ENCODE data around the gene SLC5A5.
A peak's percentile ranks its signal among the peaks of the same experiment; 100 is the strongest.

SLC5A5 gene

DNA sequence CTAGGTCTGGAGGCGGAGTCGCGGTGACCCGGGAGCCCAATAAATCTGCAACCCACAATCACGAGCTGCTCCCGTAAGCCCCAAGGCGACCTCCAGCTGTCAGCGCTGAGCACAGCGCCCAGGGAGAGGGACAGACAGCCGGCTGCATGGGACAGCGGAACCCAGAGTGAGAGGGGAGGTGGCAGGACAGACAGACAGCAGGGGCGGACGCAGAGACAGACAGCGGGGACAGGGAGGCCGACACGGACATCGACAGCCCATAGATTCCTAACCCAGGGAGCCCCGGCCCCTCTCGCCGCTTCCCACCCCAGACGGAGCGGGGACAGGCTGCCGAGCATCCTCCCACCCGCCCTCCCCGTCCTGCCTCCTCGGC, at the start of gene SLC5A5:
SLC5A5 (plus strand) TSS at position 68 of the 373 bp plus-strand sequence. CDS start 375 bp downstream, outside the sequence.
- DNase-seq, result no peak

DNA sequence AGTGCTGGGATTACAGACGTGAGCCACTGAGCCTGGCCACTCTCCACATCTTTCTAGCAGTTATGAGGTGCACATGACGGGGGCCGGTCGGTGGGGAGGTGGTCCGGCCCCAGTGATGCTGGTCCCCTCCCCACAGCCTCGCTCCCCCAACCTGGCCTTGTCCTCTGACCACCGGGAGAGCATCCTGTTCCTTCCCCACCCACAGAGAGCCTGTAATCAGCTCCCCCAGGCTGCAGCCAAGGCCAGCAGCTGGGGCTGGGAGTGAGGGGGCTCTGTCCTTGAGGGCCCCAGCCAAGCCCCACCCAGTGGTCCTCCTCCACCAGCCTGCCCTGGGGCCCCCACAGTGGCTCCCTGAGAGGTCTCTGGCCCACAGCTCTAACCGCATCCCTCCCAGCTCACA, 47.4 kb upstream of the SLC5A5 start:
- DNase-seq, result no peak

DNA sequence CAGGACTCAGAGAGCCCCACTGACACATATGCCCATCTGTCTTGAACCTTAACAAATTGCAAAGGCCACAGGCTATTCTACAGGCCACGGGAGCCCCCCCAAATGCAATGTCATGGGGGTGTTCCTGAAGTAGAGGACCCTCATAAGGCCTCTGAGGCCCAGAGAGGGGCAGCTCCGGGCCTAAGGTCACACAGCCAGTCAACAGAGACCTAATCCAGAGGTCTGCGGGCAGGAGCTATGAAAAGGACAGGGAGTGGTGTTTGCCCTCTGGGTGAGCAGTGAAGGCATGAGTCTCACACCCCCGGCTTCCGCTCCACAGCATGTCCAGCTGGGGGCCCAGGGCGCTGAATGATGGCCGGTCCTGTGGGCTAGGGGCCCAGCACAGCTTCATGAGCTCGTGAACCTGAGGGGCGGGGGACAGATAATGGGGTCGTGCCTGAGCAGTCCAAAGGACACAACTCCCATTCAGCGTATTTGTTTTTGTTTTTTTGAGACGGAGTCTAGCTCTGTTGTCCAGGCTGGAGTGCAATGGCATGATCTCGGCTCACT, 45.2 kb upstream of the SLC5A5 start:
- no peak for DNase-seq

DNA sequence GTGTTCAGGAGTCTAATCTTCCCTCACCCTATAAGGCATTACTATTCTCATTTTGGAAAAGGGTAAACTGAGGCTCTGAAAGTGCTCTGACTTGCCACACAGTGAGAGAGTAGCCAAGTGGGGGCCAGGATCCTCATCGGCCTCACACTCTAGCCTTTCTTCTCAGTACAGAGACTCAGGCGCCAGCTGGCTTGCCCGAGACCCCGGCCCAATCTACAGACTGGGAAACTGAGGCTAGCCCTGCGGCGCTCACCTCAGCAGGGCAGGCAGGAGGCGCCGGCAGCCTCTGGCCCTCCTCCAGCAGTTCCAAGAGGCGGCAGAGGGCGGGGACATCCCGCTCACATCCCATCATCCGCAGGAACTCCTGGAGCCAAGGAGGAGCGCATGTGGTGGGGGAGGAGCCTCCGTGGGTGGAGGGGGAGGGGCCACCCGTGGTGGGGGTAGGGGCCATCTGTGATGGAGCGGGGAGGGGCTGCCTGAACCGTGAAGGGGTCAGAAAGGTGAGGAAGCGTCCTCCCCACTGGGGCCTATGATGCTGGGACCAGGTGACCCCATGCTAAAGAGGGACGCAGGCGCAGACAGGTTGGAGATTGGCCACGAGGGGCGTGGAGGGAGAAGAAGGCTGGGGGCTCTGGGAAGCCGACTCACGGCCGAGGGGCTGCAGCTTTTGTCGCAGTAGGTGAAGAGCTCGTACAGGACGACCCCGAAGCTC, 41.7 kb upstream of the SLC5A5 start:
- DNase-seq, result peak; percentile 59

DNA sequence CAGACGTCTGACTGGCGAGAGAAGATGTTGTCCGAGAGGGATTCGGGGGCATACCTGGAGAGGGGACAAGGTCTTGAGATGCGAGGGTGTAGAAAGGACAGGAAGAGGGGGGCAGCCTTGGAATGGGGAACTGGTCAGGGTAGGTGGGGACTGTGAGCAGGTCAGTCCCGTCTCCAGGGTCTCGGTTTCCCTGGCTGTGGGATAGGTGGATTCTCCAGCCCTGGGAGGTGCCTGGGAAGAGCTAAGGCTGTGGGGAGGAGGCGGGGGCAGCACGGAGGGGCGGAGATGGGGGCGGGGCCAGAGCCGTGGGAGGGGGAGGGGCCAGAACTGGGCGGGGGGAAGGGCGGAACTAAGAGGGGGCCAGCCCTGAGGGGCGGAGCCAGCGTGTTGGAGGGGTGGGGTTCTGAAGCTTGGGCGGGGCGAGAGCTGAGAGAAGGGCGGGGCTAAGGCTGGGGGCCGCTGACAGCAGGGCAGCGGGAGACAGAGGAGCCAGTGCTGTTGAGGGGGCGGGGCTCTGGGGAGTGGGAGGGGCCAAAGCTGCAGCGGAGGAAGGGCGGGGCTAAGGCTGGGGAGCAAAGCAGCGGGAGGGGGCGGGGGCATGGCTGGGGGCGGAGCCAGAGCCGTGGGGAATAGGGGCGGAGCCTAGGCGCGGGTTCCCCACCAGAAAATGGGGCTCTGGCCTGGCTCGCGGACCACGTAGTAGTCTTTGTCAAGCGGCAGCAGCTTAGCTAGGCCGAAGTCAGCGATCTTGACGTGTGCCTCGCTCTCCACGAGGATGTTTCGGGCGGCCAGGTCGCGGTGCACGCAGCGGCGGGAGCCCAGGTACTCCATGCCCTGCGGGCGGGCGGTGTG, 41.0 kb upstream of the SLC5A5 start:
- peak; percentile 84 for DNase-seq

DNA sequence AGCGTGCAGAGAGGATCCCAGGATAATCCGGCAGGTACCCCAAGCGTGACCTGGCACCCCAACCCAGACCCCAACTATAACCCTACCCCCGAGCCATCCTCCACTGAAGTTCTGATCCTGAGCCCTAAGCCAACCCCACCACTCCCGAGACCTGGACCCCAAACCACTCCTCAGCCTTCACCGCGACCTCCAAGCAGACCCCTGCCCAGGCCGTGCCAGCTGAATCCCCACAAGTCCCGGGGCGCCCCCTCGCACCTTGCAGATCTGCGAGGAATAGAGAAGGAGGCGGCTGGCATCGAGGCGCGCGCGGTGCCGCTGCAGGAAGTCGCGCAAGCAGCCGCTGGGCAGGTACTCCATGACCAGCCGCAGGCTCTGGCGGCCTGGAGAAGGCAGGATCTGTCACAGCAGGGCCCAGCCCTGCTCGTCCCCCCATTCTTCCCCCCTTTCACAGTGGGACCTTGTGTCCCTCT, 40.3 kb upstream of the SLC5A5 start:
- DNase-seq, result no peak

DNA sequence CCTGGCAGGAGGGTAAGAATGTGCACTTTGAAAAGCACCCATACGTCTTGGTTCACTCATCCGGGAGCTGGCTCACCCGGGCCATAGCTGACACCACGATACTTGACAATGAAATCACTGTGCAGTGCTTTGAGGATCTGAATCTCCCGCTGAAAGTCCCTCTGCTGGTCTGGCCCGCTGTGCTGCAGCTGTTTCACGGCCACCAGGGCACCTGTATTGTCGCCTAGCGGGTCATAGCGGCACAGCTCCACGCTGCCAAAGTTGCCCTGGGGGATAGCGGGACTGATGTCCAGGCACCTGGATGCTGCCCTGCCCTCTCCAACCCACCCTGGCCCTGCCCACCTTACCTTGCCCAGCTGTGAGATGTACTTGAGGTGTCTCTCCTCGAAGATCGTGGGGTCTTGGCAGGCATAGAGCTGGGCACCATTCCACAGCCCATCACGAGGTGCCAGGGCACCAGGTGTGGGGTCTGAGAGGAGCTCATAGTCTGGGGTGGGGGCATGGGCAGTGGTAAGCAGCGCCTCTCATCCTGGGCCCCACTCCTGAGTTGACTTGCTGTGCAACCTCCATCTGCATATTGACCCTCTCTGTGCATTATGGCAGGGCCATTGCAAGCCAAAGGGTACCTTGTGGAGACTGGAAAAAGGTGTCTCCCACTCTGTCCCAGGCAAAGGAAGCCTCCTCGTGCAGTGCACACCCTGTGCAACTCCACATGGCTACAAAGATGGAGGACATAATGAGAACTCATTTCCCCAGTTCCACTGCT, 39.1 kb upstream of the SLC5A5 start:
- no peak for DNase-seq

DNA sequence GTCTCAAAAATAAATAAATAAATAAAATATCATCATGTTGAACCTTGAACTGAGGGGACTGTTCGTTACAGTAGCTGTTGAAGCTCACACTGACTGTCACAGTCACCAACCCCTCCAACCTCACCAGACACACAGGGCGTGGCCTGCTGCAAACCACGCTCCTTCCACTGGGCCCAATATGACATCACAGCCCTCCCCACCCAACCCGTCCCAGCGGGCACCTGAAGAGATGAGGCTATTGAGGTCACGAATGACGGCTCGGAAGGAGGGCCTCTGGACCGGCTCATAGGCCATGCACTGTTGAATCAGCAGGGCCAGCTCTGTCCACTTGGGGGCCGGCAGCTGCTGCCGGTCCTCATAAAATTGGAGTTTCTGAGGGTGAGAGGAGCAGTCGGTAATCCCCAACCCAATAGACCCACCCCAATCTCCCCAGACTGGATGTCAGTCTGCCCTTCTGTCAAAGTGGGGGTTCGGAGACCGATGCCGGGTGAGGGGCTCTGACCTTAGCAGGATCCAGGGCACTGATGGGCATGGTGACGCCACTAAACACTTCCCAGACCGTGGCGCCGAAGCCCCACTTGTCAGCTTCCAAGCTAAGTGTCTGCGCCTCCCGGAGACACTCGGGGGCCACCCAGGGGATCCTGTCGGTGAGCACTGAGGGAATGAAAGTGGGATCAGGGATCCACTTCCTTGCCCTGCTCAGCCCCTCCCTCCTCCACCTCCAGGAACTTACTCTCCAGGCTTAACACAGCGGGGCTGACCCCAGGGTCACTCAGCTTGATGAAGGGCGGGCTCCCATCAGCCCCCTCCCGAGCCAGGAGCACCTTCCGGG, 37.2 kb upstream of the SLC5A5 start:
- DNase-seq, result no peak

DNA sequence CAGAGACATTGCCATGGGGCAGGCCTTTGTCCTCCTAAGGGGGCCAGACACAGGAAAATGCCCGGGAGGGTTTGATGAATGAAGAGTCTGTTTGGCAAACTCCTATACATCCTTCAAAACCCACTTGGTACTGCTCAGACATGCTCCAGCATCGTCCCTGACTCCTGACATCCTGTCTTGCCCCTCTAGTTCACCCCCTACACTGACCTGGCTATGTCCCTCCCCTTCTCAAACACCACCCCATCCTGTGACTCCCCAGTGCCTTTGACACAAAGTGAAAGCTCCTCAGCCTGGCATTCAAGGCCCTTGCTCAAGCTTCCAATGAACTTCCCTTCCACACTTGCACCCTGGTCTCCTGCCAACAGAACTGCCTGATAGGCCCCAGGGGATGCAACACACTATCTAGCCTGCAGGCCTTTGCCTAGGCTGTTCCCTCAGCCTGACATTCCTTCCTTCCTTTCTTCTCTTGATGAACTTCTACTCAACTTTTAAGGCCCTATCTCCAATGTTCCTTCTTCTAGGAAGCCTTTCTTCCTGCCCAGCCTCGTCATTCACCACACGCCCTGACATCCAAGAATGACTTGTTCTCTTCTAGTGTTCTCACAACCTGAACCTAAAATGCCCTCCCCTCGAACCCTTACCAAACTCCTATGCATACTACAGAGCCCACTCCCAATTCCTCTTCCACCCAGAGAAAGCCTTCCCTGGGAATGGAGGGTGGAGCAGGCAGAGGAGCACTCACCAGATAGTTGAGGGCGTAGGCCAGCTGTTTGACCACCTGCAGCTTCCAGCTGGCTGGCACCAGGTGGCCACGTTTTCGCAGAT, 36.4 kb upstream of the SLC5A5 start:
- no peak for DNase-seq

DNA sequence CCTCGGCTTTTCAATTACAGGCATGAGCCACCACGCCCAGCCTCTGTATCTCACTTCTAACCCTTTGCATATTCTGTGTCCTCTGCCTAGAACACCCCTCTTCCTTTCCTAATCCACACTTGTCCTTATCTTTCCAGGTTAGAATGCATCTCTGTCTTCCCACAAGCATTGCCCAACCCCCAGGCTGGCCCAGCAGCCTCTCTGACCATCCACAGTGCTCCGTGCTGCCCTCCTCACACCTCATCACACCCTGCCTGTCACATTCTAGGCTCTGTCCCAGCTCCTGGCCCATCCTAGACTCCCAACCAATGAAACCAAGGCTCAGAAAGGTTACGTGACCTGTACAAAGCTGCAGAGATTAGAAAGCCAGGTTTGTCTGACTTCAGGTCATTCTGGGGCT, 35.2 kb upstream of the SLC5A5 start:
- no peak for DNase-seq

DNA sequence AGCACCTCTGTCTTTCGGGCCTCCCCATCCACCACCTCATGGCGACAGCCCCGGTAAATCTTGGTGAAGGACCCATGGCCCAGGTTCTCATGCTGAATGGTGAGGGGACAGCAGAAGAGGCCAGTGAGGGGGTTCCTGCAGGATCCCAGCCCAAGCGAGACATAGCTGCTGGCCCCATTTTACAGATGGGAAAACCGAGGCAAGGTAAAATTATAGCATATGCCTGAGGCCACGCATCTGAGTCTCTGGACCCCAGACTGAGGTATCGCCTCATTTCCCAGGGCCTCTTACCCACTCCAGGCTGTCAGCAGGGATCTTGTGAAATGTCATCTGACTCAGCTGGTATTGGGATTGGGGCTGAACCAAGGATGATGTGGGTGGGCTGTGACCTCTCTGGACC, 33.8 kb upstream of the SLC5A5 start:
- DNase-seq, result no peak

DNA sequence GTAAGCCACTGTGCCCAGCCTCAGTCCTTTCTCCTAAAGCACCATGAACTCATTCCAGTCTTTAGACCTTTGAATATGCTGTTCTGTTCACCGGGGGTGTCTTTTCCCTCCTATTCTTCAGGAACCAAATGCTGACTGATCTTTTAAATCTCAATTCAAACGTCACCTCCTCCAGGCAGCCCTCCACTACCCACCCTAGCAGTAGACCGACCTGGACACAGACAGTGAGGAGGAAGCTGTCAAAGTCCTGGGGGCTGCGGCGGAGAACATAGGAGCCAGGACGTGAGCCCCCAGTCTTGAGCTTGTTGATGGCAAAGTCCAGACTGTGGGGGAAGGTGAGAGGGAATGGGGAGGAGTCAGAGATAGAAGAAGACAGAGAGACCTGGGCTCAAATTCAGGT, 31.7 kb upstream of the SLC5A5 start:
- no peak for DNase-seq

DNA sequence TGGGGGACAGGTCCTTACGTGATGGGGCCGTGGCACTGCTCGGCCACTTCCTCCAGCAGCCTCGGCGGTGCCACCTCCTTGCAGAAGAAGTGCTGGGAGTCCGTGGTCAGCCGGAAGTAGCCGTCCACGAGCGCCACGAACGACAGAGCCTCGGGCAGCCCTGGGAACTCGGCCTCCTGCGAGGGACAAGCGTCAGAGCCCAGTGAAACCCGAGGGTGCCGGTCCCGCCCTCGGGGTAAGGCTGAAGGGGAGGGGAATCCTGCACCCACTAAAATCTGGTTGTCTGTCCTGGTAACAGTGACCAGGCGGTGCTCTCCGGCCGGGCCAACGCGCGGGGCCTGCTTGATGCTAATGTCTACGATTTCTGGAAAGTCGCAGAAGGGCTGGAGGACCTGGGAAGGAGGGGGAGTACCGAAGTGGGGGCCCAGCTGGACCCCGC, 30.4 kb upstream of the SLC5A5 start:
- no peak for DNase-seq

DNA sequence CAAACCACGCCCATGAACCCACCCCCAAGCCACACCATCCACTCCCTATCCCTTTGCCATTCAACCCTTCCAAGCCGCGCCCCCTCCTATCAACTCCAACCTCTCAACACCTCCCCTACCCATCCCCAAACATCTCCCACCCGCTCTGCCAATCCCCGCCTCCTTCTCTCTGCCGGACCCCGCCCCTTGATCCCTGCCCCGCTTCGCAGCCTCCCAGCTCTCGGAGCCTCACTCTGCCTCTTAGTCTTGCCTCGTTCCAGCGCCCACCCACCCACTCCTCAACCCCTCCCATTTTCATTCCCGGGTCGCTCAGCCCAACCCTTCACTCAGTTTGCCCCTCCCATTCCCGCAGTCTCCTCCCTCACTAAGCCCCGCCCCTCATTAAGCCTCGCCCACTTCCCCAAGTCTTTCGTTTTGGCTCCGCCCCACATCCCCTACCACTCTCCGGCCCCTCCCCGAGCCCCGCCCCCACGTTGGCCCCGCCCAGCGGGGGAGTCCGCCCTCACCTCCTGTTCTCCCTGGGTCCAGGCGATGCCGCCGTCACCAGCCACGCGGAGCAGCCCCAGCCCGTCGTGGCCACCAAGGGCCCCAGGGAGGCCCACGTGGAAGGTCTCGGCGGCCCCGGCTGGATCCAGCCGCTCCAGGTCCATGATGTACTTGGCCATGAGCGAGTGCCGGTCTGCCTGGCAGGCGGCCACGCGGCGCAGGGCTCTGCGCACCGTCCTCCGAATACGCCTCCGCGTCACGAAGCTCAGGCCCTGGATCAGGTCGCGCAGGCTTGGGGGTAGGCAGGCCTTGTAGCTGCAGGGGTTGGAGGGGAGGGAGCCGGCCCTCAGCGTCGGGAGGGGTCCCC, 29.7 kb upstream of the SLC5A5 start:
- DNase-seq, result peak; percentile 85

DNA sequence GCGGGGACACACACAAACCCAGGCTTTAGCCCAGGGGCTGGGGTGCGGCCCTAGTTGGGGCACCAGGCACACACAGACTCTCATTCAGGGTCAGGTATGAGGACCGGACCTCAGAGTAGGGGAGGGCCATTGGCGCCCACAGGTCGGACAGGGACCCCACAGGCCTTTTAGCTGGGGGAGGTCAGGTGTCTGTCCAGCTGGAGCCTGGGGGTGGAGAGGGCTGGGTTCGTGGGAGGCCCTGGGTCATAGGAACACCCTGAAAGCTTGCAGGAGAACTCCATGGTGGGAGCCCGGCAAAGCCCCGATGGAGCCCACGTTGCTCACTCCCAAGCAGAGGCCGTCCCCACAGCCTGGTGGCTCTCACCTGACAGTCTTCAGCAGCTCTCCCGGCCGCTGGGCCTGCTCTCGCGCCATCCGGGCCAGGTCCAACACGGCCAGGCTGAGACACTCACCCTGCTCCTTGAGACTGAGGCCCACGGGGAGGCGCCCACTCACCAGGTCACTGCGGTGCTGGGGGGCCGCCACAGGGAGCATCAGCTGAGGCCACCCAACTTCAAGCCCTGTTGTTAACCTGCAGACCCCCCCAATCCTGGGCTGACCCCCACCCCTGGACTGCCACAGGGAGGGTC, 29.0 kb upstream of the SLC5A5 start:
- DNase-seq, result no peak

DNA sequence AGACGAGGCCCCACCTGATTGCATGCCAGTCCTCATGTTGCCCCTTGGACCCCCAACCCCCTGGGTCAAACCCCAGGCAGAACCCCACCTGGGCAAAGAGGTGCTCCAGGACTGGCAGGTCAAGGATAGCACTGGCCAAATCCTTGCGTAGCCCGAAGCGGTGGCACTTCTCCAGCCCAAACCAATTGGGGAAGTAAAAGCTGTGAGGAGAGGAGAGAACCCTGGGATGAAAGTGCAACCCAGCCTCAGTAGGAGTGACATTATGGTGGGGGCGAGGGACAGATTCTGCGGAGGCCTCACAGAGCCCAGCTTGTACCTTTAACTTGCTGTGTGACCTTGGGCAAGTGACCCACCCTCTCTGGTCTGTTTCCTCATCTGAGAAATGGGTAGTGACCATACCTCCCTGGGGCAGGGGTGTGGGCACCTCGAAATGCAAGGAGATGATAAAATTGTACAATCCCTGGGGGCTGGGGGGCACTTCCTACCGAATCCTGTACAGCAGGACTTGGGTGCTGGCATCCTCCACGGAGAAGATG, 28.4 kb upstream of the SLC5A5 start:
- DNase-seq, result no peak

DNA sequence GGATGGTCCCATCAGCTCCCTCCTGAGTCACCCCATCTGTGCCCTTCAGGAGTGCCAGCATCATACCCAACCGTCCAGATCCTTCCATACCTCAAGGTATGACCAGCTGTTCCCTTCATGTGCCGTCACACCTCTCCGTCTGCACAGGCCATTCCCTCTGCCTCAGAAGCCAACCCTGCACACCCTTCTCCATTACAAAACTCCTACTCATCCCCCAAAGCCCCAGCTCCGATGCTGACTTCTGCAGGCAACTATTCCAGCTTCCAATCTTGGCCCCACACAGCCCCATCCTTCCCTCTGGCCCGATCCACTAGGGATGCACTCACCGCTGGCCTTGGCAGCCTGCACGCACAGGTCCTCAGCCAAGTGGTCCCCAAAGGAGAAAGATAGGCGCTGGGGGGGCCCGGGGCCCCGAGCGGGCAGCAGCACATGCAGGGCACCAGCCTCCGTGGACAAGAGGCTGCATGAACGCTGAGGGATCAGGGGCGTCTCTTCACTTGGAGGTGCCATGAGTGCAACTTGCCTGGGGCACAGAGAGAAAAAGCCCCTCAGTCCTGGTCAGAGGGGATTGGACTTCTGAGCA, 27.7 kb upstream of the SLC5A5 start:
- DNase-seq, result no peak

DNA sequence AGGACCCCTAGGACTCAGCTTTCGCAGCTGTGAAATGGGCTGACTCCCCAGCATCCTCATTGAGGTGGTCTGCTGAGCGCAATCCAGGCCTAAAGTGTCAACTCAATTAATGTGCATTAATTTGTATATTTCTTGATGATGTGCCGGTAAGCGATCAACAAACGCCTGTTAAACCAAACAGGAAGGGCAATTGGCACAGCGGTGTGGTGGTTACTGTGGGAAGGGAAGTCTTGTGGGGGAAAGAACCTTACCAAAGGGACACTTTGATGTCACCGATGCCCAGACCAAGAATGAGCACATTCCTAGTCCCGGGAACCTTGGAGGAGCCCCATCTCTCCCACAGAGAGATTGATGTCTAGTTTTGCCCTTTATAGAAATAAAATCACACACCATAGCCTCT, 25.6 kb upstream of the SLC5A5 start:
- no peak for DNase-seq

Data from fibroblast of skin of right quadriceps (primary cell).